CD4-positive, CD25-positive, alpha-beta regulatory T cell (primary cell): ENCODE data around the gene IL1RAP. TPM values are rescaled to one million over a fixed set of nuclear protein-coding genes. Genes with fewer than 3 reads are reported as not detected.

ENCODE experiments used
- ATAC-seq, 2 donors: fragments of 150-1000 bp; cut with Tn5 transposase; one replicate each; pipeline ENCODE4 v1.10.0; 2021; ENCODE audit warnings: low read depth in 2 of 2, moderate number of reproducible peaks in 2 of 2, moderate library complexity in 1 of 2
- DNase-seq, 3 donors: peaks; one replicate each; pipeline versions ENCODE4 v3.0.0 to v3.0.0-alpha.2; 2012 to 2022; ENCODE audit warnings: mixed read lengths in 1 of 3
- H3K27ac ChIP-seq: one replicate; pipeline ENCODE4 v1.7.0; 2013; ENCODE audit warnings: mild to moderate bottlenecking, low read length; ENCODE audit not compliant: insufficient read depth, poor library complexity, severe bottlenecking
- H3K27me3 ChIP-seq: one replicate; pipeline ENCODE4 v1.7.0; 2013; ENCODE audit warnings: low read length; ENCODE audit not compliant: control insufficient read depth, insufficient read depth
- H3K36me3 ChIP-seq: one replicate; pipeline ENCODE4 v1.7.0; 2013; ENCODE audit warnings: mild to moderate bottlenecking, low read length, moderate library complexity; ENCODE audit not compliant: control insufficient read depth, insufficient read depth
- H3K4me1 ChIP-seq: 2 replicates; pipeline ENCODE4 v1.7.0; 2013; ENCODE audit warnings: mild to moderate bottlenecking, low read length; ENCODE audit not compliant: insufficient read depth, control insufficient read depth, poor library complexity, severe bottlenecking
- H3K4me3 ChIP-seq: one replicate; pipeline ENCODE4 v1.7.0; 2013; ENCODE audit warnings: low read depth, mild to moderate bottlenecking, low read length, moderate library complexity
- H3K9me3 ChIP-seq, 2 experiments: 1 replicate in 1 of 2; 2 replicates in 1 of 2; pipeline ENCODE4 v1.7.0; 2013; ENCODE audit warnings: low read length in 2 of 2, mild to moderate bottlenecking in 1 of 2, moderate library complexity in 1 of 2; ENCODE audit not compliant: control insufficient read depth in 2 of 2
- H3K27ac Mint-ChIP-seq, 3 donors: one replicate each; pipeline ENCODE4 v1.8.0; 2020 to 2022; ENCODE audit warnings: mild to moderate bottlenecking in 3 of 3, mixed read lengths in 3 of 3, moderate library complexity in 2 of 3
- H3K27me3 Mint-ChIP-seq: one replicate; pipeline ENCODE4 v1.8.0; 2022; ENCODE audit warnings: mild to moderate bottlenecking, mixed read lengths
- H3K36me3 Mint-ChIP-seq: one replicate; pipeline ENCODE4 v1.8.0; 2020; ENCODE audit warnings: mixed read lengths
- H3K4me1 Mint-ChIP-seq, 4 donors: one replicate each; pipeline ENCODE4 v1.8.0; 2020 to 2022; ENCODE audit warnings: mixed read lengths in 4 of 4, mild to moderate bottlenecking in 1 of 4
- H3K4me3 Mint-ChIP-seq, 4 donors: one replicate each; pipeline ENCODE4 v1.8.0; 2020 to 2022; ENCODE audit warnings: mild to moderate bottlenecking in 4 of 4, mixed read lengths in 4 of 4, moderate library complexity in 3 of 4
- H3K9me3 Mint-ChIP-seq, 7 donors: one replicate each; pipeline ENCODE4 v1.8.0; 2020 to 2022; ENCODE audit warnings: mixed read lengths in 7 of 7, mild to moderate bottlenecking in 3 of 7, moderate library complexity in 2 of 7
- polyA plus RNA-seq, 4 donors: library from polyadenylated mRNA; unstranded; fragments of 300-500 nt; fragmentation: Illumina TruSeq; gene quantifications; one replicate each; pipeline ENCODE4 v1.2.3, GENCODE V29; 2021
- total RNA-seq: library from RNA; stranded (reverse); gene quantifications from one replicate; pipeline ENCODE4 v1.2.3, GENCODE V29; 2022

The IL1RAP gene
- total and polyA plus RNA-seq, 5 donors from 2014 or later, result 6.6 to 20.2 (median 7.4) TPM

DNA sequence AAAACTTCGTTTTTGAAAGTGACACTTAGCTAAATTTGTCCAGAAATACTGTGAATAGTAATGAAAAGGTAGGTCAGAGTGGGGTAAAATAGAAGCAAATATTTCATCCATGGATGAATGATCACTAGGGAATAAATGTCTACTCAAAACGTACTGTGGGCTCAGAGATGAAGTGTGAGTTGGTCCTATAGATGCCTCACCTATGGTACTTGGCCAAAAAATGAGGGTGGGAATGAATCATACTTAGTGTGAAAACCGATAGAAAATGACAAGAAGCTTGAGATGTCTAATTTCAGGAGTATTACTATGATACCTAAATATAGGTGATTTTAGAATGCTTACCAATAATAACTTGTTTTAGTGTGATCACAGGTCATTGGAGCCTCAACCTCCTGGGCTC lies 192.7 kb downstream of the IL1RAP start:
- H3K27me3 ChIP-seq, result peaks cover 5% of the 10 kb centered on the region
- no peaks in the 10 kb centered on the region for H3K4me1 ChIP-seq
- Mint-ChIP-seq H3K27ac (no peak overlapping the region), H3K27me3 (peaks cover 6% of the 10 kb centered on the region), H3K4me3 (no peak overlapping the region), H3K36me3 (no peaks in the 10 kb centered on the region), H3K4me1 (no peaks in the 10 kb centered on the region), H3K9me3 (peaks cover 0 to 2% (median 0%) of the 10 kb centered on the region in 7 donors)
- H3K4me3 ChIP-seq, result no peak overlapping the region
- no peaks in the 10 kb centered on the region for H3K36me3 ChIP-seq
- no peak for ATAC-seq
- no peaks in the 10 kb centered on the region for H3K9me3 ChIP-seq
- H3K27ac ChIP-seq, result no peak overlapping the region
- no peak for DNase-seq

Other genes with a start within 250 kb of the IL1RAP start
- gene CLDN1, start 191.6 kb upstream of the IL1RAP start, total RNA-seq, result 0.39 TPM
- gene CLDN1, start 191.6 kb upstream of the IL1RAP start, polyA plus RNA-seq, result under 1 TPM in 1 of 4 donors, not detected in 3; 0.08 TPM
- gene CLDN16, start 125.9 kb upstream of the IL1RAP start, total RNA-seq, result not detected
- not detected for gene CLDN16, start 125.9 kb upstream of the IL1RAP start, polyA plus RNA-seq
- not detected for gene TMEM207, start 64.2 kb upstream of the IL1RAP start, total RNA-seq
- not detected for gene TMEM207, start 64.2 kb upstream of the IL1RAP start, polyA plus RNA-seq